ENCODE results near the gene SCRN2. TPM values are rescaled to one million over a fixed set of nuclear protein-coding genes. Genes with fewer than 3 reads are reported as not detected.
A peak's percentile ranks its signal among the peaks of the same experiment; 100 is the strongest.

The SCRN2 gene
- total RNA-seq, 2 donors from 2014 or later, result 13.3 to 17.8 TPM

- intact Hi-C loops (cut with DNase I), result loop anchor here in 1 of 2 donors (5.0 kb wide), 1 partner anchor 115 kb away; no protein-coding TSS in a partner anchor
- DNase-seq (ENCODE audit: low spot score), result peak; percentile 69
These were observed 28.7 kb downstream of the SCRN2 start for GRCh38 chr17:47812146-47812920.

- intact Hi-C loops (cut with DNase I), result loop anchor here in 1 of 2 donors (5.0 kb wide), 1 partner anchor 114 kb away; no protein-coding TSS in a partner anchor
- DNase-seq (ENCODE audit: low spot score), result no peak
These were observed 29.4 kb downstream of the SCRN2 start for GRCh38 chr17:47811709-47812108.

GRCh38 chr17:47810901-47811635, 30.0 kb downstream of the SCRN2 start:
- DNase-seq (ENCODE audit: low spot score), result peak; percentile 58

GRCh38 chr17:47810200-47810821, 30.8 kb downstream of the SCRN2 start:
- intact Hi-C loops (cut with DNase I), result loop anchor here in 1 of 2 donors (5.0 kb wide), 1 partner anchor 113 kb away; no protein-coding TSS in a partner anchor
- peak; percentile 66 for DNase-seq (ENCODE audit: low spot score)

More at GRCh38 chr17:47810901-47811635, 30.0 kb downstream of the SCRN2 start:
- intact Hi-C loops (cut with DNase I), result loop anchor here in 1 of 2 donors (5.0 kb wide), 1 partner anchor 114 kb away; no protein-coding TSS in a partner anchor

GRCh38 chr17:47808830-47809480, 32.1 kb downstream of the SCRN2 start:
- intact Hi-C loops (cut with DNase I), result no loop called here
- peak; percentile 67 for DNase-seq (ENCODE audit: low spot score)

GRCh38 chr17:47808036-47808829, 32.8 kb downstream of the SCRN2 start:
- intact Hi-C loops (cut with DNase I), result no loop called here
- DNase-seq (ENCODE audit: low spot score), result peak; percentile 66

GRCh38 chr17:47807421-47807820, 33.7 kb downstream of the SCRN2 start:
- DNase-seq (ENCODE audit: low spot score), result peak; percentile 30
- intact Hi-C loops (cut with DNase I), result no loop called here

- DNase-seq (ENCODE audit: low spot score), result peak; percentile 25
- intact Hi-C loops (cut with DNase I), result no loop called here
These were observed 34.2 kb downstream of the SCRN2 start for GRCh38 chr17:47806913-47807255.

- intact Hi-C loops (cut with DNase I), result no loop called here
- peak; percentile 58 for DNase-seq (ENCODE audit: low spot score)
These were observed 34.8 kb downstream of the SCRN2 start for GRCh38 chr17:47806026-47806912.

- intact Hi-C loops (cut with DNase I), result no loop called here
- DNase-seq (ENCODE audit: low spot score), result peak; percentile 51
These were observed 36.6 kb downstream of the SCRN2 start for GRCh38 chr17:47804461-47804860.

GRCh38 chr17:47803751-47804150, 37.3 kb downstream of the SCRN2 start:
- intact Hi-C loops (cut with DNase I), result no loop called here
- DNase-seq (ENCODE audit: low spot score), result peak; percentile 31

- intact Hi-C loops (cut with DNase I), result no loop called here
- DNase-seq (ENCODE audit: low spot score), result peak; percentile 14
These were observed 37.9 kb downstream of the SCRN2 start for GRCh38 chr17:47803201-47803600.

- intact Hi-C loops (cut with DNase I), result no loop called here
- peak; percentile 78 for DNase-seq (ENCODE audit: low spot score)
These were observed 38.6 kb downstream of the SCRN2 start for GRCh38 chr17:47802341-47803022.

- intact Hi-C loops (cut with DNase I), result no loop called here
These were observed 39.2 kb downstream of the SCRN2 start for GRCh38 chr17:47801906-47802305.

GRCh38 chr17:47801176-47801765, 39.8 kb downstream of the SCRN2 start:
- DNase-seq (ENCODE audit: low spot score), result no peak
- intact Hi-C loops (cut with DNase I), result no loop called here

More at GRCh38 chr17:47801906-47802305, 39.2 kb downstream of the SCRN2 start:
- DNase-seq (ENCODE audit: low spot score), result no peak

GRCh38 chr17:47800686-47801085, 40.4 kb downstream of the SCRN2 start:
- DNase-seq (ENCODE audit: low spot score), result peak; percentile 69
- intact Hi-C loops (cut with DNase I), result no loop called here

- intact Hi-C loops (cut with DNase I), result no loop called here
- DNase-seq (ENCODE audit: low spot score), result no peak
These were observed 43.3 kb downstream of the SCRN2 start for GRCh38 chr17:47797797-47798196.
